ENCODE measurements around the gene GTF2H3. TPM values are rescaled to one million over a fixed set of nuclear protein-coding genes. Genes with fewer than 3 reads are reported as not detected.

GTF2H3 gene
- polyA plus RNA-seq, 1 of the 3 experiments (the other 2 are of a cell fraction): 22.4 TPM

DNA sequence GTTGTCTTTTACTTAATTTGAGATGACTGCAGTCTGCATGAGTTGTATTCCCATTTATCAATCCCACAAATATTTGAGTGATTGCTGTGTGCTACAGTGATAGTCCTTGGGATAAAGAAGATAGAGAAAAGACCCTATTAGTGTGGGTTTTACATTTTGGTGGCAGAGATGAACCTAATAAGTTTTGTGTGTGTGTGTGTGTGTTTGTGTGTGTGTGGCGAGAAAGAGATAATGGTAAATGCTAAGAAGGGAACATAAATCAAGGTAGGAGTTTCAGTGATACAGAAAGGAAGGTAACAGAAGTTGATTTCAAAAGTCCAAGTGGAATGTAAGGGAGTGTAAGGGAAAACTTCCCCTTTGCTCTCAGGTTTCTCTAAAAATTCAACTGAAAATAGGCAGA, 34.3 kb upstream of the GTF2H3 start:
- H3K9ac ChIP-seq: no peak overlapping the region
- WGBS (ENCODE audit: low lambda C conversion rate): 91% methylated on average over 1 of the region's 1 CpG
- peaks cover 85% of the 10 kb centered on the region for H3K79me2 ChIP-seq (ENCODE audit: insufficient read depth)
- H3K4me3 ChIP-seq (ENCODE audit: low read depth in 2 of 2, low read length in 1 of 2): no peak overlapping the region
- no peak overlapping the region for H3K4me2 ChIP-seq
- H3K27me3 ChIP-seq (ENCODE audit: insufficient read depth): no peaks in the 10 kb centered on the region
- TF ChIP-seq, protein P1, sequence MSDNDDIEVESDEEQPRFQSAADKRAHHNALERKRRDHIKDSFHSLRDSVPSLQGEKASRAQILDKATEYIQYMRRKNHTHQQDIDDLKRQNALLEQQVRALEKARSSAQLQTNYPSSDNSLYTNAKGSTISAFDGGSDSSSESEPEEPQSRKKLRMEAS (IDR thresholded peaks at IDR 0.05; ENCODE audit: low read depth): no peak
- TF ChIP-seq, protein P2, sequence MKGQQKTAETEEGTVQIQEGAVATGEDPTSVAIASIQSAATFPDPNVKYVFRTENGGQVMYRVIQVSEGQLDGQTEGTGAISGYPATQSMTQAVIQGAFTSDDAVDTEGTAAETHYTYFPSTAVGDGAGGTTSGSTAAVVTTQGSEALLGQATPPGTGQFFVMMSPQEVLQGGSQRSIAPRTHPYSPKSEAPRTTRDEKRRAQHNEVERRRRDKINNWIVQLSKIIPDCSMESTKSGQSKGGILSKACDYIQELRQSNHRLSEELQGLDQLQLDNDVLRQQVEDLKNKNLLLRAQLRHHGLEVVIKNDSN (IDR thresholded peaks at IDR 0.05; ENCODE audit: borderline replicate concordance, low read depth): no peak
- TF ChIP-seq ZBTB33 (IDR thresholded peaks at IDR 0.05; ENCODE audit: borderline replicate concordance, low read depth) (no peak), CHD2 (IDR thresholded peaks at IDR 0.05; ENCODE audit: low read length, partially characterized antibody) (no peak), EZH2phosphoT487 (IDR thresholded peaks at IDR 0.05; ENCODE audit: borderline replicate concordance, low read depth) (no peak), RAD21 (IDR thresholded peaks at IDR 0.05; ENCODE audit: low read length) (no peak), RXRA (IDR thresholded peaks at IDR 0.05; ENCODE audit: borderline replicate concordance, low read depth) (no peak), NRF1 (IDR thresholded peaks at IDR 0.05; ENCODE audit: low read depth, low read length) (no peak), TCF12 (IDR thresholded peaks at IDR 0.05) (no peak), EP300 (IDR thresholded peaks at IDR 0.05; ENCODE audit: borderline replicate concordance in 1 of 2, low read depth in 1 of 2, low read length in 1 of 2) (no peak), GATA2 (CRISPR knock-in tag; IDR thresholded peaks at IDR 0.05) (no peak), MEF2A (IDR thresholded peaks at IDR 0.05; ENCODE audit: borderline replicate concordance, low read depth) (no peak), MXI1 (IDR thresholded peaks at IDR 0.05; ENCODE audit: low read depth, low read length) (no peak), GABPA (IDR thresholded peaks at IDR 0.05; ENCODE audit: low read depth) (no peak), YY1 (IDR thresholded peaks at IDR 0.05; ENCODE audit: low read depth) (no peak), RCOR1 (IDR thresholded peaks at IDR 0.05; ENCODE audit: low read length) (no peak)
- peaks cover 39 to 44% of the 10 kb centered on the region in 2 experiments for H3K36me3 ChIP-seq (replicated peaks in 1 of 2; ENCODE audit: control insufficient read depth in 1 of 2, insufficient read depth in 2 of 2, low read length in 1 of 2)
- no peak overlapping the region for H2AFZ ChIP-seq (ENCODE audit: low read depth)
- DNase-seq: no peak
- no peaks in the 10 kb centered on the region for H3K9me3 ChIP-seq
- peaks cover 39% of the 10 kb centered on the region for H3F3A ChIP-seq (replicated peaks; ENCODE audit: insufficient read depth)
- H3K9me2 ChIP-seq: no peaks in the 10 kb centered on the region
- POLR2A ChIA-PET: no interaction called here
- H3K27ac ChIP-seq (ENCODE audit: low read depth in 2 of 2, low read length in 1 of 2): no peak overlapping the region
- CTCF ChIA-PET: interaction anchor here (1.0 kb wide), 1 partner anchor 21 kb away, joined by 4 read pairs; no protein-coding TSS in a partner anchor
- no peaks in the 10 kb centered on the region; the same call in 1 of the 2 replicates for H4K20me1 ChIP-seq (ENCODE audit: insufficient read depth)
- peaks cover 4 to 7% of the 10 kb centered on the region in 2 experiments; a peak in 1 of 4 replicates for H3K4me1 ChIP-seq (ENCODE audit: control insufficient read depth in 1 of 2, insufficient read depth in 2 of 2, low read depth in 1 of 2, low read length in 1 of 2)

GRCh38 chr12:123599721-123600120, 33.9 kb upstream of the GTF2H3 start:
- Histone ChIP-seq H3K4me2 (no peak overlapping the region), H3K27ac (ENCODE audit: low read depth in 2 of 2, low read length in 1 of 2) (no peak overlapping the region), H3K79me2 (ENCODE audit: insufficient read depth) (peaks cover 85% of the 10 kb centered on the region), H3K9me3 (no peaks in the 10 kb centered on the region), H2AFZ (ENCODE audit: low read depth) (no peak overlapping the region), H3K4me1 (ENCODE audit: control insufficient read depth in 1 of 2, insufficient read depth in 2 of 2, low read depth in 1 of 2, low read length in 1 of 2) (peaks cover 4 to 7% of the 10 kb centered on the region in 2 experiments; a peak in 1 of 4 replicates), H3K36me3 (replicated peaks in 1 of 2; ENCODE audit: control insufficient read depth in 1 of 2, insufficient read depth in 2 of 2, low read length in 1 of 2) (peaks cover 43 to 44% of the 10 kb centered on the region in 2 experiments), H3K9ac (no peak overlapping the region), H4K20me1 (ENCODE audit: insufficient read depth) (no peaks in the 10 kb centered on the region; the same call in 1 of the 2 replicates), H3K4me3 (ENCODE audit: low read depth in 2 of 2, low read length in 1 of 2) (no peak overlapping the region), H3F3A (replicated peaks; ENCODE audit: insufficient read depth) (peaks cover 39% of the 10 kb centered on the region), H3K9me2 (no peaks in the 10 kb centered on the region), H3K27me3 (ENCODE audit: insufficient read depth) (no peaks in the 10 kb centered on the region)
- TF ChIP-seq RXRA (IDR thresholded peaks at IDR 0.05; ENCODE audit: borderline replicate concordance, low read depth) (no peak), SIN3A (IDR thresholded peaks at IDR 0.05; ENCODE audit: borderline replicate concordance, low read depth, low read length) (no peak), GABPA (IDR thresholded peaks at IDR 0.05; ENCODE audit: low read depth) (no peak), MEF2A (IDR thresholded peaks at IDR 0.05; ENCODE audit: borderline replicate concordance, low read depth) (no peak), RAD21 (IDR thresholded peaks at IDR 0.05; ENCODE audit: low read length) (no peak), SMC3 (IDR thresholded peaks at IDR 0.05; ENCODE audit: low read depth, low read length) (no peak), GATA2 (CRISPR knock-in tag; IDR thresholded peaks at IDR 0.05) (no peak), TEAD4 (IDR thresholded peaks at IDR 0.05; ENCODE audit: borderline replicate concordance, insufficient read depth) (no peak)
- TF ChIP-seq, protein P1 (IDR thresholded peaks at IDR 0.05; ENCODE audit: low read depth): no peak
- TF ChIP-seq, protein P3, sequence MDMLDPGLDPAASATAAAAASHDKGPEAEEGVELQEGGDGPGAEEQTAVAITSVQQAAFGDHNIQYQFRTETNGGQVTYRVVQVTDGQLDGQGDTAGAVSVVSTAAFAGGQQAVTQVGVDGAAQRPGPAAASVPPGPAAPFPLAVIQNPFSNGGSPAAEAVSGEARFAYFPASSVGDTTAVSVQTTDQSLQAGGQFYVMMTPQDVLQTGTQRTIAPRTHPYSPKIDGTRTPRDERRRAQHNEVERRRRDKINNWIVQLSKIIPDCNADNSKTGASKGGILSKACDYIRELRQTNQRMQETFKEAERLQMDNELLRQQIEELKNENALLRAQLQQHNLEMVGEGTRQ (IDR thresholded peaks at IDR 0.05; ENCODE audit: borderline replicate concordance, low read depth, low read length): no peak
- no peak for DNase-seq
- CTCF ChIA-PET: no interaction called here
- 88% methylated on average over 7 of the region's 7 CpGs for WGBS (ENCODE audit: low lambda C conversion rate)
- POLR2A ChIA-PET: no interaction called here

Data from SK-N-SH (cell line).